Activated CD8-positive, alpha-beta memory T cell treated with anti-CD3 and anti-CD28 coated beads, Interleukin-2, amount 50 U/mL, for 24 hours (primary cell): ENCODE measurements around the gene UBL5.
A peak's percentile ranks its signal among the peaks of the same experiment; 100 is the strongest.
"Not testable (repeated sequence)": the region's sequence is repeated elsewhere in the genome, so short reads cannot be mapped to it uniquely, and the experiment has no call there.

ENCODE experiments used
- DNase-seq: peaks from one replicate; pipeline ENCODE4 v3.0.0-alpha.2; 2020; ENCODE audit errors: extremely low read depth

Gene UBL5

GRCh38 chr19:9827289-9828238 is at the start of gene UBL5:
Gene UBL5, plus strand, starts transcription at chr19:9827918. Its CDS starts 420 bp downstream, at chr19:9828338.
- DNase-seq, result peak; percentile 83

GRCh38 chr19:9782338-9782737 is 45.4 kb upstream of the UBL5 start:
- DNase-seq, result no peak

GRCh38 chr19:9784163-9784496 is 43.6 kb upstream of the UBL5 start:
- not testable (repeated sequence) for DNase-seq

GRCh38 chr19:9785367-9786331 is 42.1 kb upstream of the UBL5 start:
- peak; percentile 88 for DNase-seq

- DNase-seq, result no peak
Observed at GRCh38 chr19:9786342-9786741, 41.4 kb upstream of the UBL5 start.

- no peak for DNase-seq
Observed at GRCh38 chr19:9786819-9787218, 40.9 kb upstream of the UBL5 start.

GRCh38 chr19:9788604-9789003 is 39.1 kb upstream of the UBL5 start:
- DNase-seq, result not testable (repeated sequence)

GRCh38 chr19:9789066-9789465 is 38.7 kb upstream of the UBL5 start:
- DNase-seq, result no peak

GRCh38 chr19:9789579-9789978 is 38.1 kb upstream of the UBL5 start:
- not testable (repeated sequence) for DNase-seq

GRCh38 chr19:9791073-9791367 is 36.7 kb upstream of the UBL5 start:
- not testable (repeated sequence) for DNase-seq

- DNase-seq, result peak; percentile 79
Observed at GRCh38 chr19:9791552-9792205, 36.0 kb upstream of the UBL5 start.

- peak; percentile 84 for DNase-seq
Observed at GRCh38 chr19:9792206-9793070, 35.3 kb upstream of the UBL5 start.

GRCh38 chr19:9793071-9793591 is 34.6 kb upstream of the UBL5 start:
- DNase-seq, result no peak

- peak; percentile 66 for DNase-seq
Observed at GRCh38 chr19:9796113-9796773, 31.5 kb upstream of the UBL5 start.

- DNase-seq, result no peak
Observed at GRCh38 chr19:9797871-9798270, 29.8 kb upstream of the UBL5 start.

- DNase-seq, result no peak
Observed at GRCh38 chr19:9799162-9799561, 28.6 kb upstream of the UBL5 start.

- no peak for DNase-seq
Observed at GRCh38 chr19:9801976-9802375, 25.7 kb upstream of the UBL5 start.

- DNase-seq, result no peak
Observed at GRCh38 chr19:9806803-9807202, 20.9 kb upstream of the UBL5 start.

GRCh38 chr19:9808855-9809824 is 18.6 kb upstream of the UBL5 start:
- DNase-seq, result no peak
